Measurements from ENCODE around the gene IFT122. TPM values are rescaled to one million over a fixed set of nuclear protein-coding genes. Genes with fewer than 3 reads are reported as not detected.

Gene IFT122
- total RNA-seq, 2 experiments from 2014 or later, result 22.7 to 26.7 TPM

- Histone ChIP-seq H3K27me3 (ENCODE audit: control insufficient read depth in 1 of 2, insufficient read depth in 2 of 2, low read length in 2 of 2) (no peaks in the 10 kb centered on the region), H3K4me3 (ENCODE audit: low read length) (no peak overlapping the region), H3K4me1 (ENCODE audit: insufficient read depth, low read length) (peaks cover 3% of the 10 kb centered on the region), H3K27ac (ENCODE audit: low read depth in 1 of 2, low read length in 2 of 2) (no peak overlapping the region), H3K36me3 (ENCODE audit: insufficient read depth, low read length) (no peaks in the 10 kb centered on the region), H3K9me3 (ENCODE audit: control insufficient read depth in 1 of 2, insufficient read depth in 1 of 2, low read length in 2 of 2) (no peaks in the 10 kb centered on the region)
- intact Hi-C loops (cut with DNase I, micrococcal nuclease), result no loop called here
- CTCF ChIA-PET, result no interaction called here
- Mint-ChIP-seq H3K4me1 (ENCODE audit: low read depth) (no peaks in the 10 kb centered on the region), H3K27ac (no peak overlapping the region), H3K9me3 (no peaks in the 10 kb centered on the region), H3K4me3 (no peak overlapping the region), H3K36me3 (ENCODE audit: low read depth) (no peaks in the 10 kb centered on the region), H3K27me3 (no peaks in the 10 kb centered on the region)
- no peak for TF ChIP-seq CTCF (IDR thresholded peaks at IDR 0.05)
- POLR2A ChIA-PET, result no interaction called here
- DNase-seq (no peak), ATAC-seq (ENCODE audit: poor library complexity) (no peak)
These were observed 90.8 kb downstream of the IFT122 start for GRCh38 chr3:129530821-129531220.

- Histone ChIP-seq H3K36me3 (ENCODE audit: insufficient read depth, low read length) (no peaks in the 10 kb centered on the region), H3K4me1 (ENCODE audit: insufficient read depth, low read length) (peaks cover 3% of the 10 kb centered on the region), H3K9me3 (ENCODE audit: control insufficient read depth in 1 of 2, insufficient read depth in 1 of 2, low read length in 2 of 2) (no peaks in the 10 kb centered on the region), H3K27ac (ENCODE audit: low read depth in 1 of 2, low read length in 2 of 2) (no peak overlapping the region), H3K27me3 (ENCODE audit: control insufficient read depth in 1 of 2, insufficient read depth in 2 of 2, low read length in 2 of 2) (no peaks in the 10 kb centered on the region), H3K4me3 (ENCODE audit: low read length) (no peak overlapping the region)
- POLR2A ChIA-PET, result no interaction called here
- ATAC-seq (ENCODE audit: poor library complexity) (no peak), DNase-seq (no peak)
- no peak overlapping the region for H3K27ac Mint-ChIP-seq
- no peak overlapping the region for H3K4me3 Mint-ChIP-seq
- H3K27me3 Mint-ChIP-seq, result no peaks in the 10 kb centered on the region
- CTCF ChIA-PET, result no interaction called here
- no peaks in the 10 kb centered on the region for H3K9me3 Mint-ChIP-seq
- H3K36me3 Mint-ChIP-seq (ENCODE audit: low read depth), result no peaks in the 10 kb centered on the region
- TF ChIP-seq CTCF (IDR thresholded peaks at IDR 0.05), result no peak
- intact Hi-C loops (cut with DNase I, micrococcal nuclease), result no loop called here
- no peaks in the 10 kb centered on the region for H3K4me1 Mint-ChIP-seq (ENCODE audit: low read depth)
These were observed 91.7 kb downstream of the IFT122 start for GRCh38 chr3:129531699-129532098.

- no peaks in the 10 kb centered on the region for H3K9me3 ChIP-seq (ENCODE audit: control insufficient read depth in 1 of 2, insufficient read depth in 1 of 2, low read length in 2 of 2)
These were observed 92.2 kb downstream of the IFT122 start for GRCh38 chr3:129532261-129532660.

More at GRCh38 chr3:129532261-129532660, 92.2 kb downstream of the IFT122 start:
- no peak overlapping the region for H3K4me3 Mint-ChIP-seq
- POLR2A ChIA-PET, result no interaction called here
- H3K9me3 Mint-ChIP-seq, result no peaks in the 10 kb centered on the region
- Histone ChIP-seq H3K27ac (ENCODE audit: low read depth in 1 of 2, low read length in 2 of 2) (no peak overlapping the region), H3K4me1 (ENCODE audit: insufficient read depth, low read length) (no peaks in the 10 kb centered on the region), H3K27me3 (ENCODE audit: control insufficient read depth in 1 of 2, insufficient read depth in 2 of 2, low read length in 2 of 2) (no peaks in the 10 kb centered on the region), H3K4me3 (ENCODE audit: low read length) (no peak overlapping the region), H3K36me3 (ENCODE audit: insufficient read depth, low read length) (no peaks in the 10 kb centered on the region)
- H3K4me1 Mint-ChIP-seq (ENCODE audit: low read depth), result no peaks in the 10 kb centered on the region
- ATAC-seq (ENCODE audit: poor library complexity) (no peak), DNase-seq (no peak)
- no peaks in the 10 kb centered on the region for H3K36me3 Mint-ChIP-seq (ENCODE audit: low read depth)
- no peak overlapping the region for H3K27ac Mint-ChIP-seq
- H3K27me3 Mint-ChIP-seq, result no peaks in the 10 kb centered on the region
- CTCF ChIA-PET, result no interaction called here
- TF ChIP-seq CTCF (IDR thresholded peaks at IDR 0.05), result no peak
- intact Hi-C loops (cut with DNase I, micrococcal nuclease), result no loop called here
